Left hindlimb (tissue), 1 donor: ENCODE data around the gene COX7A1.

Experiments used
- DNase-seq: peaks from one replicate; pipeline ENCODE4 v3.0.0-alpha.2; 2018

Gene COX7A1

GRCh38 chr19:36111200-36111539 is 41.1 kb downstream of the COX7A1 start:
- no peak for DNase-seq

- DNase-seq = no peak
These were observed 41.6 kb downstream of the COX7A1 start, which contains the start of gene OVOL3 for GRCh38 chr19:36110487-36111199. TSS of gene OVOL3 (plus strand) at chr19:36111143. CDS start at chr19:36111203, 60 bp downstream.

GRCh38 chr19:36108684-36109083 is 43.6 kb downstream of the COX7A1 start:
- no peak for DNase-seq

GRCh38 chr19:36106991-36107390 is 45.3 kb downstream of the COX7A1 start:
- DNase-seq = no peak

GRCh38 chr19:36106441-36106840 is 45.8 kb downstream of the COX7A1 start:
- DNase-seq = no peak

GRCh38 chr19:36103842-36104552 is 48.2 kb downstream of the COX7A1 start:
- no peak for DNase-seq

GRCh38 chr19:36103040-36103626 is 49.1 kb downstream of the COX7A1 start:
- DNase-seq = no peak

- DNase-seq = no peak
These were observed 50.5 kb downstream of the COX7A1 start for GRCh38 chr19:36101550-36102327.
